Neuronal stem cell (in vitro differentiated cells): ENCODE results near the gene CLASP1.

Source experiments
- DNase-seq: peaks from one replicate; pipeline ENCODE4 v3.0.0-alpha.2; 2013; ENCODE audit warnings: low spot score
- H2AFZ ChIP-seq: one replicate; pipeline ENCODE4 v1.6.1; 2013; ENCODE audit warnings: mild to moderate bottlenecking, low read length, inconsistent platforms
- H2AK5ac ChIP-seq: 2 replicates; pipeline ENCODE4 v1.6.1; 2013; ENCODE audit warnings: low read depth, mild to moderate bottlenecking, inconsistent platforms, low read length, moderate library complexity, mixed read lengths
- H2BK120ac ChIP-seq: 2 replicates; pipeline ENCODE4 v1.6.1; 2013; ENCODE audit warnings: low read depth, mild to moderate bottlenecking, inconsistent platforms, low read length, moderate library complexity, mixed read lengths
- H2BK12ac ChIP-seq: one replicate; pipeline ENCODE4 v1.6.1; 2013; ENCODE audit warnings: low read length, inconsistent platforms
- H2BK15ac ChIP-seq: 2 replicates; pipeline ENCODE4 v1.6.1; 2013; ENCODE audit warnings: mild to moderate bottlenecking, low read length, inconsistent platforms, mixed read lengths
- H2BK5ac ChIP-seq: one replicate; pipeline ENCODE4 v1.6.1; 2013; ENCODE audit warnings: inconsistent platforms, mild to moderate bottlenecking, low read length, moderate library complexity
- H3K14ac ChIP-seq: one replicate; pipeline ENCODE4 v1.6.1; 2013; ENCODE audit warnings: low read length, inconsistent platforms
- H3K18ac ChIP-seq: 2 replicates; pipeline ENCODE4 v1.6.1; 2013; ENCODE audit warnings: low read length, inconsistent platforms
- H3K23ac ChIP-seq: 2 replicates; pipeline ENCODE4 v1.6.1; 2013; ENCODE audit warnings: low read depth, mild to moderate bottlenecking, mixed read lengths, low read length, inconsistent platforms; ENCODE audit not compliant: poor library complexity
- H3K27ac ChIP-seq: replicated peaks from 3 replicates; pipeline ENCODE4 v1.5.1; 2013; ENCODE audit warnings: low read length, inconsistent platforms
- H3K27me3 ChIP-seq, 3 experiments: 2 replicates each; pipeline ENCODE4 v1.6.1; 2013; ENCODE audit warnings: low read length in 3 of 3, mild to moderate bottlenecking in 2 of 3, inconsistent platforms in 1 of 3, low read depth in 1 of 3, mixed read lengths in 1 of 3, moderate library complexity in 1 of 3; ENCODE audit not compliant: control insufficient read depth in 3 of 3, insufficient read depth in 3 of 3
- H3K36me3 ChIP-seq, 2 donors: replicated peaks in 1 of 2; 2 replicates each; pipeline ENCODE4 v1.6.1; 2013; ENCODE audit warnings: low read length in 2 of 2; ENCODE audit not compliant: control insufficient read depth in 2 of 2, insufficient read depth in 2 of 2
- H3K4ac ChIP-seq: 2 replicates; pipeline ENCODE4 v1.6.1; 2013; ENCODE audit warnings: inconsistent platforms, mild to moderate bottlenecking, low read length, moderate library complexity
- H3K4me1 ChIP-seq, 2 donors: 1 replicate in 1 of 2; 2 replicates in 1 of 2; pipeline ENCODE4 v1.6.1; 2013; ENCODE audit warnings: low read length in 2 of 2, low read depth in 1 of 2; ENCODE audit not compliant: control insufficient read depth in 2 of 2, insufficient read depth in 1 of 2
- H3K4me2 ChIP-seq: one replicate; pipeline ENCODE4 v1.6.1; 2013; ENCODE audit warnings: mild to moderate bottlenecking, low read length, inconsistent platforms; ENCODE audit not compliant: insufficient read depth, poor library complexity, severe bottlenecking
- H3K4me3 ChIP-seq, 2 donors: 2 replicates each; pipeline ENCODE4 v1.5.1; 2013; ENCODE audit warnings: low read length in 2 of 2, mild to moderate bottlenecking in 2 of 2, inconsistent platforms in 1 of 2, moderate library complexity in 1 of 2
- H3K79me1 ChIP-seq: one replicate; pipeline ENCODE4 v1.6.1; 2013; ENCODE audit warnings: low read depth, mild to moderate bottlenecking, inconsistent platforms, low read length, moderate library complexity
- H3K9ac ChIP-seq: one replicate; pipeline ENCODE4 v1.6.1; 2013; ENCODE audit warnings: mild to moderate bottlenecking, low read depth, low read length, inconsistent platforms; ENCODE audit not compliant: poor library complexity
- H3K9me3 ChIP-seq, 2 donors: replicated peaks in 1 of 2; 2 replicates each; pipeline versions ENCODE3 to v1.6.1; 2013; ENCODE audit warnings: low read length in 2 of 2, mild to moderate bottlenecking in 2 of 2, inconsistent platforms in 1 of 2, low read depth in 1 of 2, mixed read lengths in 1 of 2, moderate library complexity in 1 of 2; ENCODE audit not compliant: control insufficient read depth in 2 of 2, insufficient read depth in 1 of 2
- H4K8ac ChIP-seq: one replicate; pipeline ENCODE4 v1.6.1; 2013; ENCODE audit warnings: low read depth, mild to moderate bottlenecking, inconsistent platforms, low read length, moderate library complexity
- H4K91ac ChIP-seq: one replicate; pipeline ENCODE4 v1.6.1; 2013; ENCODE audit warnings: low read length, low read depth, mild to moderate bottlenecking, inconsistent platforms; ENCODE audit not compliant: poor library complexity
- WGBS, 2 donors: extraction: QIAGEN DNeasy Blood & Tissue Kit; methylation state at CpG; one replicate each; pipeline ENCODE4 v1.1.7; 2013; ENCODE audit warnings: missing lambda C conversion rate in 2 of 2, mixed read lengths in 1 of 2; ENCODE audit not compliant: insufficient read length in 2 of 2, insufficient replicate concordance in 1 of 2; ENCODE audit errors: extremely low coverage in 2 of 2; 5-methylcytosine and 5-hydroxymethylcytosine counted together

The CLASP1 gene

DNA sequence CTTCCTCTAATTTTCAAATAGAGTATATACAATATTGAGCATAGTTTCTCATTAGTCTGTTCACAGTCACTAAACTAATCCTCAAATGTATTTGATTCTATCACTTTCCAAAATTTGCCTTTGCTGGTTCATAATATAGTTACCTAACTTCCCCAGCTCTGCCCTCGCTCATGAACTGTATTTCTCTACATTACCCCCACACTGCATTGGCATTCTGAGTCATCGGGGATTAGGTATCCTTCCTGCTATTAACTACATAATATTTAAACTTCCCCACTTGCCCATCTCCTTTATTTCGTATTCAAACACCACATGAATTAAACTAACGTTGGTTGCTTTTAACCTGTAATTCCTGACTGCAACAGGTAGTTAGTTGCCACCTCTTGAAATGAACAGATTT, 14.8 kb upstream of the CLASP1 start:
- Histone ChIP-seq H3K27ac (no peak overlapping the region), H3K18ac (no peak overlapping the region), H3K4me2 (no peak overlapping the region), H3K4me3 (no peak overlapping the region), H2BK15ac (no peak overlapping the region), H2BK5ac (no peak overlapping the region), H4K8ac (no peak overlapping the region), H2BK12ac (no peak overlapping the region), H3K9ac (no peak overlapping the region), H3K36me3 (peaks cover 0 to 4% of the 10 kb centered on the region in 2 donors), H3K9me3 (peaks cover 0 to 2% of the 10 kb centered on the region in 2 donors), H2AFZ (no peak overlapping the region), H3K4me1 (no peaks in the 10 kb centered on the region), H2AK5ac (no peak overlapping the region), H3K14ac (no peak overlapping the region), H3K23ac (no peak overlapping the region), H3K27me3 (no peaks in the 10 kb centered on the region), H4K91ac (no peak overlapping the region), H3K79me1 (no peaks in the 10 kb centered on the region), H2BK120ac (no peak overlapping the region), H3K4ac (no peak overlapping the region)
- DNase-seq, result no peak
- WGBS, 2 donors, result 100% methylated on average over 1 of the region's 4 CpGs; no CpG with 5 or more reads in 1 of the 2 donors

DNA sequence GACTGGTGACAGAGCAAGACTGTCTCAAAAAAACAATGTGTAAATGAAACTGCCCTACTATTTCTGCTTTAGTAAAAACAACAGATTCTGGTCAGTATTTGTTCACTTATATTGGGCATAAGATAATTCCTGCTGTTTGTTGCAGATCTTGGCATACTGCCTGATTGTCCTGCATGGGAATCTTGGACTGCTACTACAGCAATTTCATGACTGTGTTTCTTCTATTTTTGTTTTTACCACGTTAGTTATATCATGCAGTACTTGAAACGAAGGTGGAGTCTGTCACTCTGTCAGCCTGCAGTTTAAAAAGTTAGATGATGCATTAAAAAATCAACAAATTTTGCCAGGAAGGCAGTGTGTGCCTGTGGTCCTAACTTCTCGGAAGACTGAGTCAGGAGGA, 14.2 kb upstream of the CLASP1 start:
- no CpG with 5 or more reads among the region's 3 CpGs for WGBS, 2 donors
- H3K4me1 ChIP-seq, result no peaks in the 10 kb centered on the region
- no peaks in the 10 kb centered on the region for H3K9me3 ChIP-seq
- no peaks in the 10 kb centered on the region for H3K79me1 ChIP-seq
- no peak overlapping the region for H3K27ac ChIP-seq
- H3K27me3 ChIP-seq, result no peaks in the 10 kb centered on the region
- H3K36me3 ChIP-seq, result peaks cover 0 to 6% of the 10 kb centered on the region in 2 donors
- H4K8ac ChIP-seq, result no peak overlapping the region
- H3K14ac ChIP-seq, result no peak overlapping the region
- H2AFZ ChIP-seq, result no peak overlapping the region
- no peak overlapping the region for H3K4me2 ChIP-seq
- H3K18ac ChIP-seq, result no peak overlapping the region
- no peak for DNase-seq
- H3K4me3 ChIP-seq, result no peak overlapping the region
- H3K4ac ChIP-seq, result no peak overlapping the region
- H4K91ac ChIP-seq, result no peak overlapping the region
- no peak overlapping the region for H2AK5ac ChIP-seq
- H2BK15ac ChIP-seq, result no peak overlapping the region
- no peak overlapping the region for H3K23ac ChIP-seq
- no peak overlapping the region for H3K9ac ChIP-seq
- no peak overlapping the region for H2BK5ac ChIP-seq
- H2BK12ac ChIP-seq, result no peak overlapping the region
- no peak overlapping the region for H2BK120ac ChIP-seq

DNA sequence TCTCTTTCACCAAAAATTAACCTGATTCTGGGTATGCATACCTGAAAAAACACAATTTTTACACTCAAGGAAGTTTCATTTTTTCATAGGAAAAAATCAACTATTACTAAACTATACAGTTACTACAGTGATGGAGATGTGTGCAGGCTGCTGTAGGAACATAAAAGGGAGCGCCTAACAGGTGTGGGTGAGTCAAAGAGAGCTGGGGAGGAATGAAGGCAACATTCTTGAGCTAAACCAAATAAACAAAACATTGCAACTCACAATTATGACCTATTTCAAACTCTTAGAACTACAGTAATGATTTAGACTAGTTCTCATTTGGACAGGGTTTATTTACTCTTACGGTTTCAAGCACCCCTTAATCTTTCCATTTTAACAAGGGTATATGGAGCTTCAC, 13.4 kb upstream of the CLASP1 start:
- Histone ChIP-seq H2AFZ (no peak overlapping the region), H4K91ac (no peak overlapping the region), H2AK5ac (no peak overlapping the region), H3K27ac (no peak overlapping the region), H3K18ac (no peak overlapping the region), H3K14ac (no peak overlapping the region), H3K27me3 (no peaks in the 10 kb centered on the region), H3K4ac (no peak overlapping the region), H4K8ac (no peak overlapping the region), H3K36me3 (peaks cover 0 to 6% of the 10 kb centered on the region in 2 donors), H3K9ac (no peak overlapping the region), H3K9me3 (no peaks in the 10 kb centered on the region), H3K4me1 (no peaks in the 10 kb centered on the region), H3K4me3 (no peak overlapping the region), H3K23ac (no peak overlapping the region), H3K4me2 (no peak overlapping the region), H2BK5ac (no peak overlapping the region), H2BK15ac (no peak overlapping the region), H3K79me1 (no peaks in the 10 kb centered on the region), H2BK12ac (no peak overlapping the region), H2BK120ac (no peak overlapping the region)
- no CpG with 5 or more reads among the region's 2 CpGs for WGBS, 2 donors
- DNase-seq, result no peak

DNA sequence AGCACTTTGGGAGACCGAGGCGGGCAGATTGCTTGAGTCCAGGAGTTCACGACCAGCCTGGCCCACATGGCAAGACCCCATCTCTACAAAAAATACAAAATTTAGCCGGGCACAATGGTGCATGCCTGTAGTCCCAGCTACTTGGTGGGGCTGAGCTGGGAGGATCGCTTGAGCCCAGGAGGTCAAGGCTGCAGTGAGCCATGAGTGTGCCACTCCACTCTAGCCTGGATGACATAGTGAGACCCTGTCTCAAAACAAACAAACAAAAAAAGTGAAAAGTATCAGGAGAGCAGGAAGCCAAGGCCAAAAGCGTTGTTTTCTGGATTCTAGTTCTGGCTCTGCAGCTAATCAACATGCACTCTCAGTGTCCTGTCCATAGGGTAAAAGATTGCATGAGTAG, 10.7 kb upstream of the CLASP1 start:
- Histone ChIP-seq H3K27me3 (no peaks in the 10 kb centered on the region), H2BK15ac (no peak overlapping the region), H2AFZ (no peak overlapping the region), H3K27ac (no peak overlapping the region), H3K79me1 (no peaks in the 10 kb centered on the region), H2BK120ac (no peak overlapping the region), H3K4me2 (no peak overlapping the region), H4K91ac (no peak overlapping the region), H4K8ac (no peak overlapping the region), H3K4me1 (no peaks in the 10 kb centered on the region), H2BK12ac (no peak overlapping the region), H3K18ac (no peak overlapping the region), H3K14ac (no peak overlapping the region), H3K4ac (no peak overlapping the region), H3K23ac (no peak overlapping the region), H2AK5ac (no peak overlapping the region), H3K9me3 (no peaks in the 10 kb centered on the region), H2BK5ac (no peak overlapping the region), H3K36me3 (peaks cover 0 to 6% of the 10 kb centered on the region in 2 donors), H3K4me3 (no peak overlapping the region), H3K9ac (no peak overlapping the region)
- DNase-seq, result no peak
- no CpG with 5 or more reads among the region's 6 CpGs for WGBS, 2 donors
